GM18909 (cell line): Measurements from ENCODE around the gene CERCAM.
"Not testable (repeated sequence)": the region's sequence is repeated elsewhere in the genome, so short reads cannot be mapped to it uniquely, and the experiment has no call there.

Experiments
- ATAC-seq: cut with Tn5 transposase; IDR thresholded peaks from one replicate; pipeline ENCODE4 v1.9.1; 2021; ENCODE audit warnings: mild to moderate bottlenecking; ENCODE audit not compliant: unreplicated experiment, poor library complexity

Gene CERCAM

GRCh38 chr9:128392302-128393144 lies 28.1 kb upstream of the CERCAM start:
- no peak for ATAC-seq

DNA sequence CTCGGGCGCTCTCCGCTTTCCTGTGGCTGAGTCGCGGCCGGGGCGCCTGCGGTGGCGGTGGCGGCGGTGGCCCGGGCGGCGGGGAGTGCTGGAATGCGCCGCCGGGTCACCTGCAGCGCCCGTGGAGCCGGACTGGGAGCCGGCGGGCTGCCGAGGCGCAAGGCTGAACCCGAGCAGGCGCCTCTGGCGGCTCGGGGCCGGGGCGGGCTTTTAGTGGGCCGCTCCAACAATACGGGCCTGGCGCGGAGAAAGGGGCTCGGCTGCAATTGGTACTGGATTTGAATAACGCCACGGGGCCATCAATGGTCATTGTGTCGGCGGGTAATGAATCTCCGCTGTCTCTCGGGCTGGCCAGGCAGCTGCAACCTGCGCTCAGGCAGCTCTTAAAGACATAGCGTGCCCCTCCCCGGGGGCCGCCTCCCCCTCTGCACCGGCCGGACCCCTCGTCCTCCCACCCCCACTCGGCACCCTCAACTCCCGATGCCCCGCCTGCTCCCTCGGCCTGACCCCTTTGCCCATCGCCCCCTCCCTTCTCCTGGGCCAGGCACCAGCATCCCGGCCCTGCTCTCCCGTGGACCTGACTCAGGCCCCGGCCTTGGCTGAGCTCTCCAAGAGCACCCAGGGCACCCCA lies 27.4 kb upstream of the CERCAM start:
- no peak for ATAC-seq

DNA sequence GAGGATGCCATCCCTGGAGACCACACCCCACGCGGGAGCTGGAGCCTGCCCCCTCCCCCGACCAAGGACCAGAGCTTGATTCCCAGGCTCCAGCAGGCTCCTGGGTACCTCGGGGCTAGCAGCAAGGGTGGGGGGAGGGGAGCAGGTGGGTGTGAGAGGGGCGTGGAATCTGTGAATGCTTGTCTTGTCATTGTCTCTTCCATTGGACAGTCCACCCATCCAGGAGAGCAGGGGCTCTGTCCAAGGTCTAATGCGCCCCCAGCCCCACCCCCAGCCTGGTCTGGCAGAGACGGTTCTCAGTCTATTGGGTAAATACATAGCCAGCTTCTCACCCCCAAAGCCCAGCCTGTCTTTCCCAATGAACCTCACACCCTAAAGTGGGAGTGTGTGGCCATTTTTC lies 26.7 kb upstream of the CERCAM start:
- no peak for ATAC-seq

DNA sequence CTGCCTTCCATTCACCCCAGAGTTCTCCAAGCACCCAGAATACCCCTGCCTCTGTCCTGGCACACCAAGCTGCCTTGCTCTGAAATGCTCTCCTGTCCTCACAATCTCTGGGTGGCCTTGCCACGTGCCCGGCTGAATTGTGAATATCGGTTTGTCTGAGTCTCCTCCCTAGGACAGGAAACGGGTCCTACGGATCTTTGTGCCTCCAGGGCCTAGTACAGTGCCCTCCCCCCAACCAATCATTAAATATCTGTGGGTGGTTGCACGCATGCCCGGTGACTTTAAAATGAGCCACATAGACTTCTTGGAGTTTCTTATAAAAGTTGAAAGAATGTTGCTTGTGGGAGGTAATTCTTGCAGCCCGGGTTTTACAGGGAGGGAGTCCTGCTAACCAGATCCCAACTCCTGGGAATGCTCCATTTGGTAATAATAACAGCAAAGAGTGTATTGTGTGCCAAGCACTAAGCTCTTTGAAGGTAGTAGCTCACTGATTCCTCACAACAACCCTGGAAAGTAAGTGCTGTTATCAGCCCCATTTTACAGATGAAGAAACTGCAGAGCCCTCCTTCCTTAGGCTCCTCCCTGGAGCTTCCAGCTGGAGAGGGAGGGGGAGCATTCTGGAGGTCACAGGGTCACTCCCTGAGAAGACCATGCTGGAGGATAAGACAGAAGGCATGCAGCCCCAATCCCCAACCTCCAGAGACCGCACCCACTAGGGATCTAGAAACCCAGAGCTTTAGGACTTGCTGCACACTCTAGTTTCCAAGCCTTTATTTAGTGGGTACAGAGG lies 26.1 kb upstream of the CERCAM start:
- no peak for ATAC-seq

GRCh38 chr9:128396970-128397613 lies 23.6 kb upstream of the CERCAM start:
- no peak for ATAC-seq

- ATAC-seq: no peak
Measured at GRCh38 chr9:128397831-128398230, 22.8 kb upstream of the CERCAM start.

- ATAC-seq: no peak
Measured at GRCh38 chr9:128399861-128400260, 20.8 kb upstream of the CERCAM start.

DNA sequence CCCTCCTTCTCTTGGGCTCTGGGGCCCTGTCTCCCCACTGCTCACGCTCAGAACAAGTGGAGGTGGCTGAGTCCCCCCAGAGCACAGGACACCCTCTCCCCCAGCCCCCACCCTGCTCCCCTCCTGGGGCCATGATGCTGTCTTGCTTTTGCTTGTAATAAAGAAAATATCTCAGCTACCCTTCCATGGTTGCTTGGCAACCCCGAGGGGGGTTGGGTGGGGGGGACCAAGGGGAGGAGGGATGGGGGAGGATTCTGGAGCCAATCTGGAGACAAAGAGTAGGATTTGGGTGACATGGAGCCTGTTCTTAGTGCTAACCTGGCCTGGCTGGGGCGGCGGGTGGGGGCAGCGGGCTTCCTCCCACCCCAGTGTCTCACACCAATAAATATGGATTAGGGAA lies 16.1 kb upstream of the CERCAM start:
- ATAC-seq: no peak

- ATAC-seq: no peak
Measured at GRCh38 chr9:128405077-128405779, 15.4 kb upstream of the CERCAM start.

DNA sequence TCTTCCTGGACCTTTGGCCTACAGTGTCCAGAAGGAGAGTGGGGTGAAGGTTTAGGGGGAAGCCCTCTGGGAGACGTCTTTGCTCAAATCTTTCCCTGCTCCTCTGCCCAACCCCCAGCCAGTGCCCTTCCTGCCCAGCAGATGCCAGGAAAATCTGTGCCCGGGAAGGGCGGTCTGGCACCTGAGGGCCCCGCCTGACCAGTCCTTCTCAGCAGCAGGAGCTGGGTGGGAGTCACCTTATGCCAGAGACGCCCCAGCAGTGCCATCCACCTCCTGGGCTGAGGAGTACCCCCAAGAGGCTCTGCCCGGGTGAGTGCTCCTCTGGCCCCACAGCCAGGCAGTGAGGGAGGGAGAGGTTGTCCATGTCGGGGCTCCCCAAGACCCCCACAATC lies 14.9 kb upstream of the CERCAM start:
- no peak for ATAC-seq

DNA sequence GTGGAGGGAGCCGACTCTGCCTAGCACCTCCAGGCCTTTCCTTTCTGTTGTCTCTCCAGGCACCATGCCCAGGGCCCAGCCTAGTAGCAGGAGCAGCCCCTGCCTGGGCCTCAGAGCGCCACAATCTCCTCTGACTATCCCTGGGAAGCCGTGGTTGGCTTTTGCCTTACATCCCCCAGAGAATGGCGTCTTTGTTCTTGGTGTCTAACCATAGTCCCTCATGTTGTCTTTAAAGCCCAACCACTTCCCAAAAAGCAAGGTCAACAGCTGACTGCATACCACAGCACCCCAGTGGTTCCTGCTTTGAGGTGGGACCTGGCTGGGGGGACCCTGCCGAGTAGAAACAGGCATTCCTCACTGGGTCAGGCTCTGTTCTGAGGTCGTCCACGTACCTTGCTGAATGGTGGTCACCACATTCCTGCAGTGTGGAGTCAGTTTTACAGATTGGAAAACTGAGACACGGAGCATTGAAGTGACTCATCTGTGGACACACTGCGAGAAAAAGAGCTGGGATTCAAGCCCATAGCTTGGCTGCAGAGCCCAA lies 13.7 kb upstream of the CERCAM start:
- no peak for ATAC-seq

- ATAC-seq: no peak
Measured at GRCh38 chr9:128408963-128409431, 11.7 kb upstream of the CERCAM start.

DNA sequence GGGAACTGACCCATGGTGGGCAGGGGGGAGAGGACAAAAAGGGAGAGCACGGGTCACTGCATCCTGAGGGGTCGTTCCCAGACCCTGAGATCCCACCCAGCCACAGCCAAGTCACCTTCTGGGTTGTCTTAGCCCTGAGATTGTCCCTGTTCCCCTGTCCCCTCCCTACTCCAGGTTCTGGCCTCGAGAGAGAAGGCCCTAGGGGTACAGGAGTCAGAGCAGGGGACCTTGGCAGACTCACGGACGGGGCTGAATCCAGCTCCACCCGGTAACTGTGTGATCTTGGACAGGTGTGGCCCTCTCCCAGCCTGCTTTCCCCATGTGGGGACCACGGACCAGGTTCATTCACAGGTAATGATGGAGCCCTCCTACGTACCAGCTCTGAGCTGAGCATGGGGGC lies 11.2 kb upstream of the CERCAM start:
- no peak for ATAC-seq

- no peak for ATAC-seq
Measured at GRCh38 chr9:128409978-128410377, 10.7 kb upstream of the CERCAM start.

DNA sequence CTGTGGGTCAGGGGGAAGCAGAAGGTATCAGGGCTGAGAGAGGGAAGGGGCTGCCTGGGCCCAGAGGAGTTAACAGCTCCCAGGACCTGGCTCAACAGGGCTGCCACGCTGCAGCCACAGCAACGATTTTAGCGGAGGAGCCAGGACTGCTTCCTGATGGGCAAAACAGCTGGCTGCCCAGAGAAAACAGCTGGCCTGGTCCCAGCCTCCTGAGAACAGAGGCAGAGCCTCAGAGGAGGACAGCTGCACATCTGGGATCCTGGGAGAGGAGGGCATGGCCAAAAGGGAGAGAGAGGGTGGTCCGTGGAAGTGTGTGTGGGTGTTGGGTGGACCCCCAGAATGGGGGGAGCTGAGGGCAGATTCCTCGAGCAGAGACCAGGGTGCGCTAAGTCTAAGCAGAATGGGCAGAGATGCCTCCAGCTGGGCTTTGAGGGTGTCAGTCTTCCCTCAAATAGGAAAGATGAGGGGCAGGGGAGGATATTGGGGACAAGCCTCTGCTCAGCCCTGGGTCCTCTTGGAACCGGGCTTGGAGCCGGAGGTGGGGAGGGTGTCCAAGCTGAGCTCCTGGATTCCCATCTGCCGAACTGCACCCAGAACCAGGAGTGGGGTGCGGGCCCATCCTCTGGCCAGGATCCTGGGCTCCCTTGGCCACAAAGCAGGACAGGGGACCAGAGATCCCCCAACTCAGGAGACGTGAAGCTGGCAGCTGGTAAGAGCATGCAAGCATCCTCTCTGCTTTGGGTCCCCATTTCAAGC lies 9.1 kb upstream of the CERCAM start:
- ATAC-seq: no peak

DNA sequence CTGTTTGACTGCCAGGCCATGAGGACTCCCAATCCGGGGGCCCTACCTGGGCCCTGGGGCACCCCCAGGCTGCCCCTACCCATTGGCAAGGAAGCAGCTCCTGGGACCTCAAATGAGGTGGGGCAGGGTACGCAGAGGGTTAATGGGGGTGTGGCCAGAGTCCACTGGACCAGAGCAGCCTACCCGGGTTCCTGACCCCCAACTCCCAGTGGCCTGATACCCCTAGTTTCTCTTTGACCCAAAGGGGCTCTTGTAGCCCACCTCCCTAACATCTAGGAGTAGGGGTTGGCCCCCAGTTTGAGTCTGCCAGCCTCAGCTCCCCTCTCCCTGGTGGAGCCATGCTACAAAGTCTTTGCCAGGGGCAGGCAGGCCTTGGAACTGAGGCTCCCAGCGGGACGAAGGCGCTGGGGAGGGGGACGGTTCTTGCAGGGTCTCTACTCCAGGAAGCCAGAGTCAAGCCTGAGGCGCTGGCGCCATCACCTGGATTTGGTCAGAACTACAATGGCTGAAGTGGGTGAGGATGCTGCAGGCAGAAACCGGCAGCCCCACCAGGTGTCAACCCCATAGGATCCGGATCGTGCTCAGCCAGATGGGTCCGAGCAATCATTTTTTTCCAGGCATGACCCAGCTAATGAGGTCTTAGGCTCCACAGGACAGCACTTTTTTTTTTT lies 8.4 kb upstream of the CERCAM start:
- no peak for ATAC-seq

- not testable (repeated sequence) for ATAC-seq
Measured at GRCh38 chr9:128413728-128414127, 6.9 kb upstream of the CERCAM start.

- no peak for ATAC-seq
Measured at GRCh38 chr9:128414461-128414860, 6.2 kb upstream of the CERCAM start.
